Cardiac fibroblast (primary cell): ENCODE measurements around the gene CDC42EP3.

Source experiments
- DNase-seq, 2 donors: peaks; one replicate each; pipeline versions ENCODE4 v3.0.0 to v3.0.0-alpha.2; 2010; ENCODE audit warnings: low read depth in 2 of 2
- H3K4me3 ChIP-seq, 2 donors: replicated peaks in 1 of 2; 1 replicate in 1 of 2; 2 replicates in 1 of 2; pipeline ENCODE4 v1.5.1; 2011; ENCODE audit warnings: low read depth in 2 of 2, low read length in 2 of 2, mild to moderate bottlenecking in 2 of 2, moderate library complexity in 1 of 2
- TF ChIP-seq, protein P1 (sequence below): IDR thresholded peaks from one replicate; pipeline ENCODE4 v1.5.1; 2011; ENCODE audit warnings: low read depth, mild to moderate bottlenecking, low read length, inconsistent platforms

Gene CDC42EP3

DNA sequence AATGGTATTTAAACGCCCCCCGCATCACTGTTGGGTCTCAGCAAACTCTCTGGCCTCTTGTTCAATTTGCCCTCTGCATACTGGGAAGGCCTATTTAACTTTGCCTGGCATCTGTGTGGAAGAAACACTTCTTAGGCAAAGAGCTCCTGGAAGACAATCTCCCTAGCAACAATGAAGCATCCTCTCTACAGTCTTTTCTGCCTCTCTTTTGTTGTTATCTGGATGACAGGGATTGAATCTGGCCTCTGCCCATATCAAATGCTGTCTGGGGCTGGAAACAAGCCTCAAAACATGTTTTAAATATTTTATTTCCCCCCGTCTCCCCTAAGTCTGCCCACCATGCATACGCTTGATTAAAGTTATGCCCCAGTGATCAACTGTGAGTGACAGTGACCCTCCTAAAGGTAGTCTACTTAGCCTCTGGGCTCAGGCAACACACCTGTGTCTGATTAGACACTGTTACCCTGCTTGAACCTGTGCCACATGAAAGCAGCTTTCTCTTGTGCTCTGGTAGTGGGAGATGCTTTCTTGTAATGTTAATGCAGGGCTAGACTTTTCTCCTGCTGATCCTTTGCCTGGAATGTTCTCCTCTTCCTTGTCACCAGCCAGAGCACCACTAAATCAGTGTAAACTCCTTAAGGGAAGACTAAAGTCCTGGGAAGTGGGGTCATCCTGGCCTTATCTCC lies 34.9 kb downstream of the CDC42EP3 start:
- no peak overlapping the region for H3K4me3 ChIP-seq
- TF ChIP-seq, protein P1, sequence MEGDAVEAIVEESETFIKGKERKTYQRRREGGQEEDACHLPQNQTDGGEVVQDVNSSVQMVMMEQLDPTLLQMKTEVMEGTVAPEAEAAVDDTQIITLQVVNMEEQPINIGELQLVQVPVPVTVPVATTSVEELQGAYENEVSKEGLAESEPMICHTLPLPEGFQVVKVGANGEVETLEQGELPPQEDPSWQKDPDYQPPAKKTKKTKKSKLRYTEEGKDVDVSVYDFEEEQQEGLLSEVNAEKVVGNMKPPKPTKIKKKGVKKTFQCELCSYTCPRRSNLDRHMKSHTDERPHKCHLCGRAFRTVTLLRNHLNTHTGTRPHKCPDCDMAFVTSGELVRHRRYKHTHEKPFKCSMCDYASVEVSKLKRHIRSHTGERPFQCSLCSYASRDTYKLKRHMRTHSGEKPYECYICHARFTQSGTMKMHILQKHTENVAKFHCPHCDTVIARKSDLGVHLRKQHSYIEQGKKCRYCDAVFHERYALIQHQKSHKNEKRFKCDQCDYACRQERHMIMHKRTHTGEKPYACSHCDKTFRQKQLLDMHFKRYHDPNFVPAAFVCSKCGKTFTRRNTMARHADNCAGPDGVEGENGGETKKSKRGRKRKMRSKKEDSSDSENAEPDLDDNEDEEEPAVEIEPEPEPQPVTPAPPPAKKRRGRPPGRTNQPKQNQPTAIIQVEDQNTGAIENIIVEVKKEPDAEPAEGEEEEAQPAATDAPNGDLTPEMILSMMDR = no peak
- no peak for DNase-seq

DNA sequence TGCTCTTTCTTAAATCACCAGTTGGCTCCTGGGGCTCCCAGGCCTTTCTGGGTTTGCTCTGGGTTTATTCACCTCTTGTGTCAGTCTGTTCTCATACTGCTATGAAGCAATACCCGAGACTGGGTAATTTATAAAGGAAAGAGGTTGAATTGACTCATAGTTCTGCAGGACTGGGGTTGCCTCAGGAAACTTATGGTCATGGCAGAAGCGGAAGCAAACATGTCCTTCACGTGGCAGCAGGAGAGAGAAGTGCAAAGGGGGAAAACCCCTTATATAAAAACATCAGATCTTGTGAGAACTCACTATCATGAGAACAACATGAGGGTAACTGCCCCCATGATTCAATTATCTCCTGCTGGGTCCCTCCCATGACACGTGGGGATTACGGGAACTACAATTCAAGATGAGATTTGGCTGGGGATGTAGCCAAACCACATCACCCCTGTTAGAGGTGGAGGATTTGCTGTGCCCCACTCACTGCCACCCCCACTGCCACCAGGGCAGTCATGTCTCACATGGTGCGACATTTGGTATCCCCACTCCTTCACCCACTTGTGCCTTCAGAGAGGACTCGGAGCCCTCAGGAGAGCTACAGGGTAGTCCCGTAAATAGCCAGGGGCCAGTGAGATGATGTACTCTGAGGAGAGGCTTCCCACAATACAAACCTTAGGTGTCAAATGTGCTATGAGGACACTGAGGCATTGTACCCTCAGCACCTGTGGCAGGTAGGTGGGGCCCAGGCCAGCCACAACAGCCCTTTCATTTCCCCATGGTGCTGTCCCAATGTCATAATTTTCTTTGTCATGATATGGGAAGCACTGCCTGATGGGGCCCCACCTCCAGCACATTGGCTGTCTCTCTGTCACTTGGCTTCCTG lies 35.7 kb downstream of the CDC42EP3 start:
- H3K4me3 ChIP-seq = no peak overlapping the region
- DNase-seq = peak; percentile 71 to 97
- TF ChIP-seq, protein P1 = no peak

DNA sequence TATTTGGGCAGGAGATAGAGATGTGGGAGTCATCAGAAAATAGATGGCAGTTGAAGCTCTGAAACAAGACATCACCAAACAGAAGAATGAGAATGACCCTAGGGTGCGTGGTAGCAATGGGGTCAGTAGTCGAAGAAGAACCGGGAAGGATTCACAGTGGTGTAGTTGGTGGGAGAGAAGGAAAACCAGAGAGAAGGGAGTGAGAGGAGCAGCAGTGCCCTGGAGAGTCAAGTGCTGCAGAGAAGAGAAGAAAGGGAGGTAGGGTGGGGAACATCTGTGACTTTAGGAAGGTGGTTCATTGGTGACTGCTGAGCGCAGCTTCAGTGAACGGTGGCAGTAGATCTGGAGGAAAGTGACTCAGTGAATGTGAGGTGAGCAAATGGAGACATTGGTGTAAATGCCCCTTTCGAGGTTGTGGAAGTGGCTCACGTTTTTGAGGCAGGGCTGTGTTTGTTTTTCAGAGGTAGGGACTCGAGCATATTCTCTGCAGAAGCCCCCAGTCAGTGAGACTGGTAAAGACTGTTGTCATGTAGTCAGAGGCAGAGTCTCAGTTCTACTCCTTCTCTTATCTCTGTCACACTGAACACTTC lies 36.4 kb downstream of the CDC42EP3 start:
- TF ChIP-seq, protein P1 = no peak
- H3K4me3 ChIP-seq = no peak overlapping the region
- no peak for DNase-seq

DNA sequence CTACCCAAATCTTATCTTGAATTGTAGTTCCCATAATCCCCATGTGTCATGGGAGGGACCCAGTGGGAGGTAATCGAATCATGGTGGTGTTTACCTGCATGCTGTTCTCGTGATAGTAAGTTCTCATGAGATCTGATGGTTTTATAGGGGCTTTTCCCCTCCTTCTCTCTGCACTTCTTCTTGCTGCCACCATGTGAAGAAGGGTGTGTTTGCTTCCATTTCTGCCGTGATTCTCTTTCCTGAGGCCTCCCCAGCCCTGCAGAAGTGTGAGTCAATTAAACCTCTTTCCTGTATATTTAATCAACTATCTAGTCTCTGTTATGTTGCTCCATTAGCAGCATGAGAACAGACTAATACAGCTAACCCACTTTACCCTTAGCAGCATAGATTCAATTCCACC lies 37.6 kb downstream of the CDC42EP3 start:
- DNase-seq = no peak
- H3K4me3 ChIP-seq = no peak overlapping the region
- TF ChIP-seq, protein P1 = no peak

DNA sequence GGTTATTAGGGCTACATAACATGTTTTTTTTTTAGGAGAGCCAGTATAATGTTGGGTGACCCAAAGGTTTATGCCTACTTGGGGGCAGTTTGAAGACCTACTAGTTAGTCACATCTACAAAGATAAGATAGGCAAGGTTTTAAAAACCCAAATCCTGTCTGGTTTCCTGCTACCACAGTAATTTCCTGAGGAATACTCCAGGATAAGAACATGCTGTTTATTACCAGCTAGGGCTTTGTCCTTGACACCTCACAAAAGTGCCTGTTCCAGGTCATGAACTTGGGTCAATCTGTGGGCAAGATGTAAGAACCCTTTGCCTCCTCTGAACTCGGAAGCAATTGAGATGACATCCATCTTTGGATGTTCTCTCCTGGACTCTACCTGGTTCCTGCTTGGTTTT lies 38.2 kb downstream of the CDC42EP3 start:
- DNase-seq = no peak
- no peak overlapping the region for H3K4me3 ChIP-seq
- TF ChIP-seq, protein P1 = no peak

DNA sequence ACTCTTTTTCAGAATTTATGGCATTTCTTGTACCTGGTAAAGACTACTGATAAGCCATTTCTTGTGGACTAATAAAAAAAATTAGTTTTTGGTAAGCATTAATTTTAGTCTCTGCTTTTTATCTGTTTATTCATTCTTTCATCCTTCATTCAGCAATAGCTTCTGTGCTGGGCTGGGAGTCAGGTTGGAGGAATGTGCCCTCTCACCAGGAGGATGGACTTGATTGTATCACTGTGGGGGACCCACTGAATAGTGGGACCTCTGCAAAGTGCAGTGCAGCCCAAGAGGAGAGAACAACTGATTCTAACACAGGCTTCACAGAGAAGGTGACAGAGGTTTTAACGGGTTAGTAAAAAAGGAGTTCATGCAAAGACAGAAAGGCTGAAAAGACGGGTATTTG lies 39.1 kb downstream of the CDC42EP3 start:
- no peak for DNase-seq
- TF ChIP-seq, protein P1 = no peak
- H3K4me3 ChIP-seq = no peak overlapping the region
